ENCODE measurements around the gene TRAM2.

Gene TRAM2

DNA sequence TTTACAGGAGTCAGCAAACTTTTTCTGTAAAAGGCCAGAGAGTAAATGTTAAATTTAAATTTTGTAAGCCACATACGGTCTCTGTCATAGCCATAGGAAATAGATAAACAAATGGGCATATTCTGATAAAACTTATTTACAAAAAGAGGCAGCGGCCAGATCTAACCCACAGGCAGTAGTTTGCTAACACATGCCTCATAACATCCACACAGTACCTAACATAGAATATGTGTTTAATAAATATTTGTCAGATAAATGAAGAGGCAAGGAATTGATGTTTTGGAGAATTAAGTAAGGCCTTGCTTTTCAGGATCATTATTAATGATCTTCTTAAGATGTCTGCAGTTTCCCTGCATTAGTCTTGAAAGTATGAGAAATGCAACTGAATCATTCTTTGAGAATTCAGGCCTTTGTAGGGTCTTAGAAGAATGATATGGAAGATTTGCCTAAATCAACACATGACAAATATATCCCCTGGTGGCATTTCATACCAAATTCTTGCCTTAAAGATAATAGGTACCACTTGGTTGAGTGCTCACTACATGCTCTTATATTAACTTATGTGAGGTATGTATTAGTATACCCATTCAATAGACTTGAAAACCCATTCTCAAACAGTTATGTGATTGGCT, 39.3 kb upstream of the TRAM2 start:
- no peak for DNase-seq (ENCODE audit: low read depth)
- TF ChIP-seq, protein P1, sequence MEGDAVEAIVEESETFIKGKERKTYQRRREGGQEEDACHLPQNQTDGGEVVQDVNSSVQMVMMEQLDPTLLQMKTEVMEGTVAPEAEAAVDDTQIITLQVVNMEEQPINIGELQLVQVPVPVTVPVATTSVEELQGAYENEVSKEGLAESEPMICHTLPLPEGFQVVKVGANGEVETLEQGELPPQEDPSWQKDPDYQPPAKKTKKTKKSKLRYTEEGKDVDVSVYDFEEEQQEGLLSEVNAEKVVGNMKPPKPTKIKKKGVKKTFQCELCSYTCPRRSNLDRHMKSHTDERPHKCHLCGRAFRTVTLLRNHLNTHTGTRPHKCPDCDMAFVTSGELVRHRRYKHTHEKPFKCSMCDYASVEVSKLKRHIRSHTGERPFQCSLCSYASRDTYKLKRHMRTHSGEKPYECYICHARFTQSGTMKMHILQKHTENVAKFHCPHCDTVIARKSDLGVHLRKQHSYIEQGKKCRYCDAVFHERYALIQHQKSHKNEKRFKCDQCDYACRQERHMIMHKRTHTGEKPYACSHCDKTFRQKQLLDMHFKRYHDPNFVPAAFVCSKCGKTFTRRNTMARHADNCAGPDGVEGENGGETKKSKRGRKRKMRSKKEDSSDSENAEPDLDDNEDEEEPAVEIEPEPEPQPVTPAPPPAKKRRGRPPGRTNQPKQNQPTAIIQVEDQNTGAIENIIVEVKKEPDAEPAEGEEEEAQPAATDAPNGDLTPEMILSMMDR (conservative IDR thresholded peaks at IDR 0.05; ENCODE audit: low read depth, low read length): no peak
- no peak overlapping the region for H3K4me3 ChIP-seq (ENCODE audit: low read length)

DNA sequence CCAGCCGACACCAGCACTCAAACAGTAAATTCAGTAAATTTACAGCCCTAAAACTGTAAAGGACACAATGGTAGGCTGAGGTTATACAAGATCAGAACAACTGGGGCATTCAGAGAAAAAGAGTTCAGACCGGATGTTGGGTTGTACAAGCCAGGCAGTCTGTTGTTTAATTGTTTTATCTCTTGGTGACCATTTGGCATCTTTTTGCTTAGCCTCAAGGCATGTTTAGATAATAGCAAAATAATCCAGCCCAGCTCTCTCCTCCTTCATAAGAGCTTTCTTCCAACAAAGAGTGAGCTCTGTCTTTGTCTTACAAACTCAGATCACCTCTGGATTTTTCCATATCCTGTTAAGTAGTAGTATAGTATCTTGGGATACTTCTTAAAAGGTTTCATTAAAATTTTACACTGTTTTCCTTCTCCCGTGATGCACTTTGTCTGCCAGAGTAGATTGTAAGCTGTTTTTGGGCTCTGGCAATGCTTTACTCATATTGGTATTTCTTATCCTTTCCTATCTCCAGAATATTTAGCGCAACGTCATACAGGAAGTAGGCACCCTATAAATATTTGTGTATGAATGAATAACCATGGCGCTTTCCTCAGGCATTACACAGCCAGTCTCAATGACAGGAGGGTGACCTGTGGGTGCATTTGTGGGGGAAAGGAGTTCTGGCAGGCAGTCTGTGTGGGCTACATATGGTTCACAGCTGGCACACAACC, 35.6 kb upstream of the TRAM2 start:
- no peak for DNase-seq (ENCODE audit: low read depth)
- TF ChIP-seq, protein P1 (conservative IDR thresholded peaks at IDR 0.05; ENCODE audit: low read depth, low read length): no peak
- no peak overlapping the region for H3K4me3 ChIP-seq (ENCODE audit: low read length)

DNA sequence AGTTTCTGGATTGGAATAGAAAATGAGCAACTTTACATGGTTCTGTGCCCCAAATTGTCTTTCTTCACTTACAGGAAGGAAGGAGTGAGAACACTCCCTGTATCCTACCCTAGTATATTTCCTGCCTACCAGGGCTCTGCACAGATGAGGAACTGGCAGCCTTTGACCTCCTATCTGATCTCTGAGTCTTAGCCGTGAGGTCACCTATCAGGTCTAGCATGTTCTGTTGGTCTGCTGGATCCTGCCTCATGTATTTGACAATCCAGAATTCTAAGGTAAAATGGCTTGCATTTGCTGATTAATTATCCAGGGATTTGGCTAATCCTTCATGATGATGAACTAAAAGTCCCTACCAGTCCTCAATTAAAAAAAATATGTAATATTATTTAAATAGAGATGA, 35.0 kb upstream of the TRAM2 start:
- no peak for DNase-seq (ENCODE audit: low read depth)
- H3K4me3 ChIP-seq (ENCODE audit: low read length): no peak overlapping the region
- TF ChIP-seq, protein P1 (conservative IDR thresholded peaks at IDR 0.05; ENCODE audit: low read depth, low read length): no peak

DNA sequence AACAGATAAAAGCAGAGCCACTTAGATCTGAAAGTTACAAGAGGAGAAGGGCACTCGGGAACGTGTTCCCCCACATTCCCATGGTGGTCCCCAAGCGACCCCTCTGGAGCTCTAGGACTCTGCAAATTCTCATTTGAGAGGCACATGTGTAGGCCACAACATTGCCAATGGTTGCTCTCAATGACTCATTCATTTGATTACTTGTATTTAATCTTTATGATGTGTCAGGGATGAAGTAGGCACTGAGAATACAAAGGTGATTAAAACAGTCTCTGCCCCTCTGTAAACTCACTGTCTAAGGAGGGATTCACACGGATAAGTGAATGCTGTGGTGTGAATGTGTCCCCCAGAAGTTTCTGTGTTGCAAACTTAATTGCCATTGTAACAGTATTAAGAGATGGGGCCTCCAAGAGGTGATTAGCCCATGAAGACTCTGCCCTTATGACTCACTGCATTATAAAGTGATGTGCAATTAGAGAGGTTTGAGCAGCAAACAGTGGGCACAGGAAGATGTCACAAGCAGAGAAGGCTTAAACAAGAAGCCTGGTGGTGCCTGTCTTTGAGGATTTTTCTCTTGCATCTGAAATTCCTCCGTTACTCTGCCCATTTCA, 34.0 kb upstream of the TRAM2 start:
- no peak overlapping the region for H3K4me3 ChIP-seq (ENCODE audit: low read length)
- peak; percentile 70 for DNase-seq (ENCODE audit: low read depth)
- TF ChIP-seq, protein P1 (conservative IDR thresholded peaks at IDR 0.05; ENCODE audit: low read depth, low read length): no peak

DNA sequence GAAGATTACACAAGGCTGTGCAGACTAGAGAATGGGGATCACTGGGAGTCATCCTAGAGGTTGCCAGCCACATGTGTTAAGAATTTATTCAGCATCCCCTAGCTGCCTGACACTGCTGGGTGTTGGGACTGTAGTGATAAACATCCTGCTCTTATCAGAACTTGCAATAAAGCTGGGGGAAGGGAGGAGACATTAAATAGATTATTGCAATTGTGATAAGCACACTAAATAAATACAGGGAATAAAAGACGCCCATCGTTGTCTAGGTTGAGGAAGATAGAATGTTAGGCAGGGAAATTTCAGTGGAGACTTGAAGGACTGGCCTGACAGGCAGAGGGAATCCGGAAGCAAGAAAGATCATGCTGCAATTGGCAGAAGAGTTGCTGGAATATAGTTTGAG, 33.2 kb upstream of the TRAM2 start:
- H3K4me3 ChIP-seq (ENCODE audit: low read length): no peak overlapping the region
- TF ChIP-seq, protein P1 (conservative IDR thresholded peaks at IDR 0.05; ENCODE audit: low read depth, low read length): no peak
- DNase-seq (ENCODE audit: low read depth): no peak

DNA sequence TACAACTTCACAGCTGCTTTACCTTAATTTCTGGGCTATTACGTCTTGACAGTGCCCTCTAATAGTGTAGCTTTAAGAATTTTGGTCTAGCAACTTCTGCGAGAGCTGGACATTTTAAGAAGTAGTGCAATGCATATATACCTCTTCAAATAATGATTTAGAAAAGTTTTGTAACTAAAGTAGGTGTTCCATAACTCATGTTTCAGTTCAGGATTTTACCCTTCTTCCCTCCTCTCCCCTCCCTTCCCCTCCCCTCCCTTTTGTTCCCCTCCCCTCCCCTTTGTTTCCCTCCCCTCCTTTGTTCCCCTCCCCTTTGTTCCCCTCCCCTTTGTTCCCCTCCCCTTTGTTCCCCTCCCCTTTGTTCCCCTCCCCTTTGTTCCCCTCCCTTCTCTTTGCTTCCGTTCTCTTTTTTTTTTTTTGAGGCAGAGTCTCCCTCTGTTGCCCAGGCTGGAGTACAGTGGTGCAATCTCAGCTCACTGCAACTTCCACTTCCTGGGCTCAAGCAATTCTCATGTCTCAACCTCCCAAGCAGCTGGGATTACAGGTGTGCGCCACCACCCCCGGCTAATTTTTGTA, 28.8 kb upstream of the TRAM2 start:
- TF ChIP-seq, protein P1 (conservative IDR thresholded peaks at IDR 0.05; ENCODE audit: low read depth, low read length): no peak
- H3K4me3 ChIP-seq (ENCODE audit: low read length): no peak overlapping the region
- no peak for DNase-seq (ENCODE audit: low read depth)

All from retinal pigment epithelial cell (primary cell).